SU-DHL-6 (cell line): ENCODE measurements around the gene SENP6.
A peak's percentile ranks its signal among the peaks of the same experiment; 100 is the strongest.

ENCODE experiments used
- H2AFZ ChIP-seq: fragments of 200-600 bp; sonication (generic); 2 replicates; pipeline ENCODE4 v1.6.1; 2014; ENCODE audit warnings: low read depth, mild to moderate bottlenecking, moderate library complexity, mixed read lengths, antibody characterized with exemption, low read length; ENCODE audit not compliant: severe bottlenecking
- H3F3A ChIP-seq: fragments of 200-600 bp; shearing (Covaris generic); 2 replicates; pipeline ENCODE4 v1.6.0; 2016; ENCODE audit warnings: antibody characterized with exemption, mild to moderate bottlenecking; ENCODE audit not compliant: insufficient read depth
- H3K27ac ChIP-seq: fragments of 200-600 bp; sonication (generic); 2 replicates; pipeline ENCODE4 v1.5.1; 2016; ENCODE audit warnings: low read depth, mild to moderate bottlenecking, low read length, moderate library complexity, mixed read lengths
- H3K27me3 ChIP-seq: fragments of 200-600 bp; sonication (generic), shearing (Covaris generic); 2 replicates; pipeline ENCODE4 v1.6.0; 2014; ENCODE audit warnings: mild to moderate bottlenecking, low read length
- H3K36me3 ChIP-seq: fragments of 200-600 bp; sonication (generic); 2 replicates; pipeline ENCODE4 v1.6.1; 2014; ENCODE audit warnings: mild to moderate bottlenecking, low read length, mixed read lengths
- H3K4me2 ChIP-seq: fragments of 300-600, 200-600 bp; shearing (Covaris generic), sonication (generic); 2 replicates; pipeline ENCODE4 v1.6.0; 2014; ENCODE audit warnings: low read length, low read depth, mild to moderate bottlenecking; ENCODE audit not compliant: poor library complexity, severe bottlenecking
- H3K4me3 ChIP-seq: fragments of 200-600 bp; sonication (generic); 2 replicates; pipeline ENCODE4 v1.5.1; 2014; ENCODE audit warnings: antibody characterized with exemption, low read length, mild to moderate bottlenecking, mixed read lengths; ENCODE audit not compliant: insufficient read depth, poor library complexity, severe bottlenecking
- H3K79me2 ChIP-seq: fragments of 200-600 bp; sonication (generic); 2 replicates; pipeline ENCODE4 v1.6.1; 2014; ENCODE audit warnings: mild to moderate bottlenecking, low read length, moderate library complexity; ENCODE audit not compliant: insufficient read depth
- H3K9ac ChIP-seq: fragments of 200-600 bp; sonication (generic); 2 replicates; pipeline ENCODE4 v1.7.0; 2014; ENCODE audit warnings: mild to moderate bottlenecking, low read length
- H3K9me2 ChIP-seq: fragments of 200-600 bp; sonication (generic); replicated peaks from 2 replicates; pipeline ENCODE4 v1.6.1; 2014; ENCODE audit warnings: low read length; ENCODE audit not compliant: insufficient read depth
- H3K9me3 ChIP-seq: fragments of 200-600 bp; sonication (generic); 2 replicates; pipeline ENCODE4 v1.6.1; 2014; ENCODE audit warnings: low read length, mixed read lengths; ENCODE audit not compliant: insufficient read depth
- H4K20me1 ChIP-seq: fragments of 200-600 bp; sonication (generic); 2 replicates; pipeline ENCODE4 v1.6.1; 2014; ENCODE audit warnings: low read depth, mild to moderate bottlenecking, antibody characterized with exemption, low read length, moderate library complexity, mixed read lengths
- EZH2phosphoT487 ChIP-seq: fragments of 200-600 bp; sonication (generic), shearing (Covaris generic); conservative IDR thresholded peaks from 2 replicates; pipeline ENCODE4 v1.6.1; 2018; ENCODE audit warnings: mild to moderate bottlenecking, antibody characterized with exemption, low read length, moderate library complexity, mixed read lengths
- TF ChIP-seq, protein P1 (sequence below): fragments of 200-600 bp; sonication (generic); IDR thresholded peaks from one replicate; pipeline ENCODE4 v1.5.1; 2017; ENCODE audit warnings: antibody characterized with exemption, mild to moderate bottlenecking, low read length, moderate library complexity; ENCODE audit not compliant: insufficient read depth, poor library complexity, severe bottlenecking

The SENP6 gene

DNA sequence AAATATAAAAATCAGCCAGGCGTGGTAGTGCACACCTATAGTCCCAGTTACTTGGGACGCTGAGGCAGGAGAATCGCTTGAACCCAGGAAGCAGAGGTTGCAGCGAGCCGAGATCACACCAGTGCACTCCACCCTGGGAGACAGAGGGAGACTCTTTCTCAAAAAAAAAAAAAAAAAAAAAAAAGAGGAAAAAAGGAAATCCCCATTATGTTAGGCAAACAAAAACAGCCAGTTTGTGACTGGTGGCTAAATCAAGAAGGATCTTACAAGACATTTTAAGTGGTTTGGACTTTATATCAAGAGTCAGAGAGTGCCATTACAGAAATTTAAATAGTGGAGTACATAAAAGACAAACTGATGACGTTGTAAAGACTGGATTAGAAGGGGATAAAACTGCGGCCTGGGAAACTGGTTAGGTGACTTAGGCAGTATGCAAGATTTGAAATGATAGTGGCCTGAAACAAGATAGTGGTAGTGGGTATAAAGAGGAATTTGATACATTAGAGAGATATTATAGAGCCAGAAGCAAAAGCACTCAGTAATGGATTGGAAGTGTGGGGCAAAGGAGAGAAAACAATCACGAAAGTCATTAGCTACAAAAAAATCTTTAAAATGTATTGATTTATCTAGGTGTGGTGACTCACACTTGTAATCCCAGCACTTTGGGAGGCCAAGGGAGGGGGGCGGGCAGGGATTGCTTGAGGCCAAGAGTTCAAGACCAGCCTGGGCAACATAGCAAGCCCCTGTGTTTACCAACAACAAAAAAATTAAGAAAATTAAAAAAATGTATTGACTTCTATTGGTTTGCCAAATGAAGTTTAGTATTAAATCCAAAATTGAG is 145.7 kb downstream of the SENP6 start:
- Histone ChIP-seq H3K4me2 (peak overlapping the region; percentile 81), H3K9me3 (no peaks in the 10 kb centered on the region), H3K36me3 (no peaks in the 10 kb centered on the region), H3K4me3 (peak overlapping the region; percentile 81), H2AFZ (no peak overlapping the region), H3K9ac (no peak overlapping the region), H3F3A (peaks cover 19% of the 10 kb centered on the region), H3K27me3 (no peaks in the 10 kb centered on the region), H3K27ac (peak overlapping the region; percentile 80), H4K20me1 (no peaks in the 10 kb centered on the region), H3K79me2 (no peaks in the 10 kb centered on the region; the same call in 1 of the 2 replicates), H3K9me2 (no peaks in the 10 kb centered on the region)
- no peak for TF ChIP-seq EZH2phosphoT487
- TF ChIP-seq, protein P1, sequence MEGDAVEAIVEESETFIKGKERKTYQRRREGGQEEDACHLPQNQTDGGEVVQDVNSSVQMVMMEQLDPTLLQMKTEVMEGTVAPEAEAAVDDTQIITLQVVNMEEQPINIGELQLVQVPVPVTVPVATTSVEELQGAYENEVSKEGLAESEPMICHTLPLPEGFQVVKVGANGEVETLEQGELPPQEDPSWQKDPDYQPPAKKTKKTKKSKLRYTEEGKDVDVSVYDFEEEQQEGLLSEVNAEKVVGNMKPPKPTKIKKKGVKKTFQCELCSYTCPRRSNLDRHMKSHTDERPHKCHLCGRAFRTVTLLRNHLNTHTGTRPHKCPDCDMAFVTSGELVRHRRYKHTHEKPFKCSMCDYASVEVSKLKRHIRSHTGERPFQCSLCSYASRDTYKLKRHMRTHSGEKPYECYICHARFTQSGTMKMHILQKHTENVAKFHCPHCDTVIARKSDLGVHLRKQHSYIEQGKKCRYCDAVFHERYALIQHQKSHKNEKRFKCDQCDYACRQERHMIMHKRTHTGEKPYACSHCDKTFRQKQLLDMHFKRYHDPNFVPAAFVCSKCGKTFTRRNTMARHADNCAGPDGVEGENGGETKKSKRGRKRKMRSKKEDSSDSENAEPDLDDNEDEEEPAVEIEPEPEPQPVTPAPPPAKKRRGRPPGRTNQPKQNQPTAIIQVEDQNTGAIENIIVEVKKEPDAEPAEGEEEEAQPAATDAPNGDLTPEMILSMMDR: no peak

DNA sequence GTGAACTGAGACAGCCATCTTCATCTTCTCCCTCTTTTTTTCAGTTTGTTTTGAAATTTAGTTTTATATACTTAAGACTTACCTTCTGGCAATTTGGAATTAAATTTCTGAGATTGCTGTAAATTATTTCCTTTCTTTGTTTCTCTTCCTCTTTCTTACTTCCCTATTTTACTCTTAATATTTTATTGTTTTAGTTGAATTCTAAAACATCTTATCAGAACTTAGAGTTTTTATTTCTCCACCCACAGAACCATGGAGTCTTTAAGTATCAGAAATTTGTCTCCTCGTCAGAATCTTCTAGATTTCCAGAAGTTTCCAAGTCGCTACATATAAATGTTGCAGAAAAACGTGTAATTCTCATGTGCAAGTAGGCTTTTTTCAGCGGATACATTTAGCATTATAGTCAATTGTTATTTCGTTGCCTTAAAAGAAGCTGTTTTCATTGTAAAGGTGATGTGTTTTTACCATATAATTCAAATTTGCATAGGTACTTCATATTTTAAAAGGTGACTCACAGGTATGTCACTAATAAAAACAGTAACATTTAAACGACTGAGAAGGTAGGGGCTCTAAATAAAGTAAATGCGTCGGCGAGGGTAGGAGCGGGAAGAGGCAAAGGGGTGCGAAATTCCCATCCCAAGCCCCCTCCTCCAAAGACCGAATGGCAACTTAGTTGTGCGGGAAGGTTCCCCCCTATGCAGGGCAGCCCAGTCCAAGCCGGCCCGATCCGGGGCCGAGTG is 146.5 kb downstream of the SENP6 start:
- Histone ChIP-seq H3F3A (peaks cover 19% of the 10 kb centered on the region), H3K4me2 (peak overlapping the region; percentile 81), H4K20me1 (no peaks in the 10 kb centered on the region), H3K9me3 (no peaks in the 10 kb centered on the region), H2AFZ (peak overlapping the region; percentile 94), H3K9ac (peak overlapping the region; percentile 72), H3K4me3 (peak overlapping the region; percentile 81), H3K27ac (peak overlapping the region; percentile 80), H3K9me2 (no peaks in the 10 kb centered on the region), H3K79me2 (no peaks in the 10 kb centered on the region; the same call in 1 of the 2 replicates), H3K36me3 (no peaks in the 10 kb centered on the region), H3K27me3 (no peaks in the 10 kb centered on the region)
- no peak for TF ChIP-seq EZH2phosphoT487
- TF ChIP-seq, protein P1: no peak

DNA sequence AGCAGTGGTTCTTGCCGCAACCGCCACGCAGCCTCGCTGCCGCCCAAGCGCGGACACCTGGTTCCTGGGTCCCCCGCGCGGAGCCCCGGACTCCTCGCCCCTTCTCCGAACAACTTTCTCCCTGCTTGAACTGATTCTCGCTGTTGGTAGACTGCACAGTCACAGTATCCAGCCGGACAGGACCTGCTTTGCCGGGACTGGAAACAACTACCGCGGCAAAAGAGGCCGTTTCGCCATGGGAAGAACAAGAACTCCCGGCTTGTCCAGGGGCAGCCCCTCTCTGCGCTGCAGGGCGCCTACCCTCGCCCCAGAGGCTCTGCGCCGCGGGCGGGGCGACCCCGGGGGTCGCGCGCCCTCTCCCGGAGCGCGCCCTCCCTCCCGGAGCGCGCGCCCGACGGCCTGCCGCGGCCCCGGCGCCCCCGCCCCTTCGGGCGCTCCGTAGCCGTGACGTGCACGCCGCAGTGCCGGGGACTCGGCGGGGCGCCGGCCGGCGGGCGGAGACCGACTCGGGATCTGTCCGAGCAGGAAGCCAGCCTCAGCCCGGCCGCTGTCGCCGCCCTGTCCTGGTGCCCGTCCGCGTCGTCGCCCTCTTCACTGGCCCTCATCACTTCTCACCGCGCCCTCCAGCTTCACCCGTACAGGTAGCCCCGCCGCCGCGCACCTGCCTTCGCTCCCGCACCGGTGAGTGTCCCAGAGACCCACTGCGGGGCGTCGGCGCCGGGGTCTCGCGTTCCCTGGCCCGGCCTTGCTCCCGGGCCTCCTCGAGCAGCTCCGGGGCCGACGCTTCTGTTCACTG is 147.3 kb downstream of the SENP6 start, which contains the start of gene MYO6:
MYO6 (plus strand) TSS at position 497 of the 796 bp plus-strand sequence. CDS start 68,309 bp downstream, outside the sequence.
- H3K79me2 ChIP-seq: no peaks in the 10 kb centered on the region; the same call in 1 of the 2 replicates
- H3K9me2 ChIP-seq: no peaks in the 10 kb centered on the region
- peak within 1 kb of the TSS; percentile 81 for H3K4me2 ChIP-seq
- peak within 1 kb of the TSS; percentile 97 for H2AFZ ChIP-seq
- H3K4me3 ChIP-seq: peak within 1 kb of the TSS; percentile 81
- no peaks in the 10 kb centered on the region for H3K27me3 ChIP-seq
- no peaks in the 10 kb centered on the region for H4K20me1 ChIP-seq
- peak within 1 kb of the TSS; percentile 72 for H3K9ac ChIP-seq
- peak within 1 kb of the TSS; percentile 80 for H3K27ac ChIP-seq
- H3F3A ChIP-seq: peaks cover 19% of the 10 kb centered on the region
- H3K36me3 ChIP-seq: no peaks in the 10 kb centered on the region
- TF ChIP-seq, protein P1: no peak
- no peak for TF ChIP-seq EZH2phosphoT487
- H3K9me3 ChIP-seq: no peaks in the 10 kb centered on the region
